Measurements from ENCODE around the gene ZNF574. TPM values are rescaled to one million over a fixed set of nuclear protein-coding genes. Genes with fewer than 3 reads are reported as not detected.
"Not testable (repeated sequence)": the region's sequence is repeated elsewhere in the genome, so short reads cannot be mapped to it uniquely, and the experiment has no call there.

ZNF574 gene, protein sequence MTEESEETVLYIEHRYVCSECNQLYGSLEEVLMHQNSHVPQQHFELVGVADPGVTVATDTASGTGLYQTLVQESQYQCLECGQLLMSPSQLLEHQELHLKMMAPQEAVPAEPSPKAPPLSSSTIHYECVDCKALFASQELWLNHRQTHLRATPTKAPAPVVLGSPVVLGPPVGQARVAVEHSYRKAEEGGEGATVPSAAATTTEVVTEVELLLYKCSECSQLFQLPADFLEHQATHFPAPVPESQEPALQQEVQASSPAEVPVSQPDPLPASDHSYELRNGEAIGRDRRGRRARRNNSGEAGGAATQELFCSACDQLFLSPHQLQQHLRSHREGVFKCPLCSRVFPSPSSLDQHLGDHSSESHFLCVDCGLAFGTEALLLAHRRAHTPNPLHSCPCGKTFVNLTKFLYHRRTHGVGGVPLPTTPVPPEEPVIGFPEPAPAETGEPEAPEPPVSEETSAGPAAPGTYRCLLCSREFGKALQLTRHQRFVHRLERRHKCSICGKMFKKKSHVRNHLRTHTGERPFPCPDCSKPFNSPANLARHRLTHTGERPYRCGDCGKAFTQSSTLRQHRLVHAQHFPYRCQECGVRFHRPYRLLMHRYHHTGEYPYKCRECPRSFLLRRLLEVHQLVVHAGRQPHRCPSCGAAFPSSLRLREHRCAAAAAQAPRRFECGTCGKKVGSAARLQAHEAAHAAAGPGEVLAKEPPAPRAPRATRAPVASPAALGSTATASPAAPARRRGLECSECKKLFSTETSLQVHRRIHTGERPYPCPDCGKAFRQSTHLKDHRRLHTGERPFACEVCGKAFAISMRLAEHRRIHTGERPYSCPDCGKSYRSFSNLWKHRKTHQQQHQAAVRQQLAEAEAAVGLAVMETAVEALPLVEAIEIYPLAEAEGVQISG
- total RNA-seq (2014; rRNA removed; shearing (Covaris generic)): 24.4 and 26.8 TPM in 2 replicates

DNA sequence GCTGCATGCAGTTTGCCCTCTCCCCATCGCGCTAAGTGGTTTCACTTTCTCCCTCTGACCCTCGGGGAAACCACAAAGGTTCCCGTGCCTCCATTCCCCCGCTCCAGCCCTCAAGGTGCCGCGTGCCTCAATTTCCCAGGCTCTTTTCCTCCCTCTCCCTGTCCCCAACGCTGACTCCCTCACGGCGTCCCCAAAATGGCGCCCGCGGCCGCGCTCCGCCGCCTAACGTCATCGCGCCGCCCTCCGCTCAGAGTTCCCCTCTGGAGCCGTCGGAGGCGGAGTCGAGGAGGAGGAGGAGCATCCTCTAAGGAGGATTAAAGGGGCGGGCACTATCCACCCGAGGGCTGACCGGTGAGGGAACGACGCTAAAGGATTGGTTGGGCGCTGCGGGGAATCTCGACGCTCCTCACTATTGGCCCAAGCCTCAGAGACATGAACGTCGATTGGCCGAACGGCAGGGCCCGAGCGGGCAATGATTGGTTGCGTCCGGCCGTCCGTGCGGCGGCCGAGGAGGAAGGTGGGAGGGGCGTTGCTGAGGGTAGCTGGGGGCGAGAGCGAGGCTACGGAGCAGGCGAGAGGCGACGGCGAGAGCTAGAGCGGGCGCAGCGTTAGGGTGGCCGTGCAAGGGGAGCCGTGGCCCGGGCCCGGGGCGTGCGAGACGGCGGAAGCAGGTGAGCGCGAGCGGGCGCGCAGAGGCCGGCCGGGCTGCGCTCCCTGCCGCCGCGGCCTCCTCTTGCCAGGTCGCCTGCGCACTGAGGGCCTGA is at the start of gene ZNF574:
Gene ZNF574, plus strand, starts transcription at position 551 of the 764 bp plus-strand sequence. CDS start 2,441 bp downstream, outside the sequence.
- peak; percentile 100 for DNase-seq (ENCODE audit: low spot score)

DNA sequence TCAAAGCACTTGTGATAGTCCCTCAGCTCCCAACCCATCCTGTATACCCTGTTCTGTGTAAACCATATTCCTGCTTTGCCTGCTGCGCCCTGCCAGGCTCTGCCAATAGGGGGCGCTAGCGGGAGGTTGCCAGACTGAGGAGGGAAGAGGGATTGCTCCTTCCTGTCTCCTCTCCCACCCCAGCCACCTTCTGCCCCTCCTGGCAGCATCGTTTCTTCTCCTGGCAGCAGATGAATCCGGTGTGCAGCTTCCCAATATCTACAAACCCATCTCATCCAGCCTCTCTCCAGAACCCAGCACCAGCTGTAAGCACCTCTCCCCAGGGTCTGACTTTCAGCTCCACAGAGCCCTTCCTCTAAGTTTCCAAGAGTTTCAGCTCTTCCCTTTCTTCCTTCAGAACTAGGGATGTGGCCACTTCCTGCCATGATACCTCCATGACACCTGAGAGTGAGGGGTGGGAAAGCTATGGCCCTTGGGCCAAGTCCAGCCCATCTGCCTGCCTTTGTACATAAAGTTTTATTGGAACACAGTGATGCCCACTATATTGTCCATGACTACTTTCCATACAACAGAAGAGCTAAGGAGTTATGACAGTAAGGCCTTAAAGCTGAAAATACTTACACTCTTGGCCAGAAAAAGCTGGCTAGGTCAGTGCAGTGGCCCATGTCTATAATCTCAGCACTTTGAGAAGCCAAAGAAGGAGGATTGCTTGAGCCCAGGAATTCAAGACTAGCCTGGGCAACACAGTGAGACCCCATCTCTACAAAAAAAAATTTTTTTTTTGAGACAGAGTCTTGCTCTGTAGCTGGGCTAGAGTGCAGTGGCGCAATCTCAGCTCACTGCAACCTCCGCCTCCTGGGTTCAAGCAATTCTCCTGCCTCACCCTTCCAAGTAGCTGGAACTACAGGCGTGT is 47.4 kb upstream of the ZNF574 start:
- no peak for DNase-seq (ENCODE audit: low spot score)

DNA sequence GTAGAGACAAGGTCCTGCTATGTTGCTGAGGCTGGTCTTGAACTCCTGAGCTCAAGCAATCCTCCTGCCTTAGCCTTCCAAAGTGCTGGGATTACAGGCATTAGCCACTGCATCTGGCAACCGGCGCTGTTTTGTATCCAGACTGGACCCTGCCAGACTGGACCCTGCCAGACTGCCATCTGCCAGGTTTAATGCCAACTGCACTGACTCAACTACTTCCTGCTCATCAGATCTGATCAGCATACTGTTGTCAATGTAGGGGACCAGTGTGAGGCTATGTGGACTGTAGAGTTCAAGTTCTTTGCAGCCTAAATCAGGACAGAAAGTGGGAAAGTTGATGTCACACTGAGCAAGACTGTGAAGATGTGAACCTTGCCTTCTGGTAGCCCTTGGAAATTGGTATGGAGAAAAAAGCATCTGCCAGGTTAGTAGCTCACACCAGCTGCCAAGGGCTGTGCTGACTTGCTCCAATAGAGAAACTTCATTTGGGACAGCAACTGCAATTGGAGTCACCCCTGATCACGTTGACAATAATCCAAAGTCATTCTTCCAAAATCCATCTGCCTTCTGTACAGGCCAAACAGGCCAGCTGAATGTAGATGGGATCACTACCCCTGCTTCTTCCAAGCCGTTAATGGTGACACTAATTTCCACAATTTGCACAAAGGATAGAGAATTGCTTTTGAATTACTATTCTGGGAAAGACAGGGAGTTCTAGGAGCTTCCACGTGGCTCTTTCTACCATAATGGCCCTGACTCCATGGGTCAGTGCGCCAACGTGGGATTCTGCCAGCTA is 45.1 kb upstream of the ZNF574 start:
- no peak for DNase-seq (ENCODE audit: low spot score)

DNA sequence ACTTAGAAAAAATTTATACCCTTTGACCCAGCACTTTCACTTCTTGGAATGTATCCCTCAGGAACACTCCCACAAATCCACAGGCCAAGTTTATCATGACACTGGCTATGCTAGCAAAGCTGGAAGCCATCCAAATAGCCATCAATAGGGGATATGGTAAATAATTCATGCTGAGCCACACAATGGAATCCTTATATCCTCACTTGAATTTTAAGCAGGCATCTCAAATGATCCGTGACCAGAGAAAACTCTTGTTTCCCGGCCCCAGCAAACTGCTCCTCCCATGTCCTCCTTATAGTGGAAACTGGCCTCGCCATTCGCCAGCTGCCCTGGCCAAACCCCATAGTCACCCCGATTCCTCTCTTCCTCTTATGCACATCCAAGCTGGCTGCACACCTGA is 43.5 kb upstream of the ZNF574 start:
- DNase-seq (ENCODE audit: low spot score): no peak

DNA sequence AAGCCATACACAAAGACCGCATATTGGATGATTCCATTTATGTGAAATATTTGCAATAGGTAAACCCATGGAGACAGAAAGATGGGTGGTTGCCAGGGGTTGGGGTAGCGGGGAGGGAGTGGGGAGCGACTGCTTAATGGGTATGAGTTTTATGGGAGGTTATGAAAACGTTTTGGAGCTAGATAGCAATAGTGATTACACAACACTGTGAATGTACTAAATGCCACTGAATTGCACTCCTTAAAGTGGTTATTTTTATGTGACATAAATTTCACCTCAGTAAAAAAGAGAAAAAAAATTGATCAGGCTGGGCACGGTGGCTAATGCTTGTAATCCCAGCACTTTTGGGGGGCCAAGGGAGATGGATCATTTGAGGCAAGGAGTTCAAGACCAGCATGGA is 42.6 kb upstream of the ZNF574 start:
- DNase-seq (ENCODE audit: low spot score): no peak

DNA sequence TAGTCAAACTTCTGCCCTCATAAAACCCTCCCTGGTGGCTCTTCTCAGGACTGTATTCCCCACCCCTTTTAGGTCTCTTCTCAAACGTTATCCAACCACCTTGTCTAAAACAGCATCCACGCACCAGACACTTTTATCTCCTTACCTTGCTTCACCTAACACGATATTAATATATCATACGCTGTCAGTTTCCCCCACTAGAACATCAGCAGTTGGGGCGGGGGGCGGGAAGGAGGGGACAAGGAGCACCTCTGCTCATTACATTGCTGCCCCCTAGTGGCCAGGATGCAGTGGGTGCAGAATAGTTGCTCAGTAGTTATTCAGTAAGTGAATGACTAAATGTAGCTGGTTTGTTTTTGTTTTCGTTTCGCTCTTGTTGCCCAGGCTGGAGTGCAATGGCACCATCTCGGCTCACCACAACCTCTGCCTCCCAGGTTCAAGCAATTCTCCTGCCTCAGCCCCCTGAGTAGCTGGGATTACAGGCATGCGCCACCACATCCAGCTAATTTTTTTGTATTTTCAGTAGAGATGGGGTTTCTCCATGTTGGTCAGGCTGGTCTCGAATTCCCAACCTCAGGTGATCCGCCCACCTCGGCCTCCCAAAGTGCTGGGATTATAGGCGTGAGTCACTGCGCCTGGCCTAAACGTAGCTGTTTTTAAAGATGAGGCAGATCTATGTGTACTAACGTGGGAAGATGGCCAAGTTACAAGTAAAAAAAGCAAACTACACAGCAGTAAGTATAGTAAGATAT is 41.1 kb upstream of the ZNF574 start:
- peak; percentile 88 for DNase-seq (ENCODE audit: low spot score)

DNA sequence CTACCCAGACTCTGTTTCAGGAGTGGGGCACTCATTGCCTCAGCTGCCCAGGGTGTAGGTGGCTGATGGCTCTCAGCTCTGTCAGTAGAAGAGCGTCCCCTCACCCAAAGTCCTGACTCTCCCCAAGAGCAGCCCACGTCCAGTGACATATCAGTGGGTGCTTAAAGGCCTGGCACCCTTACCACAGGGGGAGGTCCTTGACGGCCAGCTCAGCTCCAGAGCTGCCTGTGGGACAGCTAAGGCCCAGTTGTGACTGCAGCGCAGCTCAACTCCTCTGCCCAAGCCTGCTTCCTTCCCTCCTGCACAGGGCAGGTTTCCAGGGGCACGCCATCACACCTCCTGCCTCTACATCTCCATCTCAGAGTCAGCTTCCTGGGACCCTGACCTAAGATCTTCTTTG is 38.3 kb upstream of the ZNF574 start:
- DNase-seq (ENCODE audit: low spot score): no peak

DNA sequence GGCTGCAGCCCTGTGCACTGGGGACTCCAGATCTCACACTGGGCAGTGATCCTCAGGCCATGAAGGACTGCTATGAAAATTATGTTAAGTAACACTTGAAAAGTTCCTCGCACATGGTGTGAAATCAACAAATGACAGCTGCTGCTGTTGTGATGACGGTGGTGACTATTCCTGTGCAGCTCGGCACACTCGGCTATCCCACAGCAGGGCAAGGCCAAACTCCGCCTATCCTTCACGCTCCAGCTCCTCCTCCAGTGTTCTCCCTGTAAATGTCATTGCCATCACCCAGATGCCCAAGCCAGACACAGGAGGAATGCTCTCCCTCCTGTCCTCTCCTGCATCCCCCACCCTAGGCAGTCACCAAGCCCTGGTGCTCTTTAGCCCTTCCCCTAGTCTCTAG is 37.3 kb upstream of the ZNF574 start:
- DNase-seq (ENCODE audit: low spot score): no peak

DNA sequence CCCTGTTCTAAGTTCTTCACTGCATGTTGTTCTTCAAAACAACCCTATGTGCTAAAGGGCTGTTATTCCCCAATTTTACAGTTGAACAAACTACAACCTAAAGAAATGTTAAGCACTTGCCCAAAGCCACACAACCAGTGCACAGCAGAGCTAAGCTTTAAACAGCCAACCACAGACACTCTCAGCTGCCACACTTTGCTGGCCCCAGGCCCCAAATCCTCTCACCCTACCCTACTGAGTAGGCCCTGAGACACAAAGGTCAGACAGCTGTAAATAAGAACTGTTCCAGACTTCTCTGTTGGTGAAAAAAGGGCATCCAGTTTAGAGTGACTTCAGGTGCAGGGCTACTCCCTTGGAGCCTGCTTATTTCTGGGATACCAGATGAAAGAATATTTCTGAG is 35.9 kb upstream of the ZNF574 start:
- no peak for DNase-seq (ENCODE audit: low spot score)

DNA sequence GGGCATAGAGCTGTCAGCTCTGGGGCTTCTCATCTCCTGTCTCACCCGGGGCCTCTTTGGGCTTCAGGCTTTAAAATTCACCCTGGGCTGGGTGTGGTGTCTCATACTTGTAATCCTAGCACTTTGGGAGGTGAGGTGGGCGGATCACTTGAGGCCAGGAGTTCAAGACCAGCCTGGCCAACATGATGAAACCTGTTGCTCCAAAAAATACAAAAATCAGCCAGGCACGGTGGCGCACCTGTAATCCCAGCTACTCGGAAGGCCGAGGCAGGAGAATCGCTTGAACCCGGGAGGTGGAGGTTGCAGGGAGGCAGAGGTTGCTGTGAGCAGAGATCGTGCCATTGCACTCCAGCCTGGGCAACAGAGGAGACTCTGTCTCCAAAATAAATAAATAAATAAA is 35.5 kb upstream of the ZNF574 start:
- not testable (repeated sequence) for DNase-seq (ENCODE audit: low spot score)

DNA sequence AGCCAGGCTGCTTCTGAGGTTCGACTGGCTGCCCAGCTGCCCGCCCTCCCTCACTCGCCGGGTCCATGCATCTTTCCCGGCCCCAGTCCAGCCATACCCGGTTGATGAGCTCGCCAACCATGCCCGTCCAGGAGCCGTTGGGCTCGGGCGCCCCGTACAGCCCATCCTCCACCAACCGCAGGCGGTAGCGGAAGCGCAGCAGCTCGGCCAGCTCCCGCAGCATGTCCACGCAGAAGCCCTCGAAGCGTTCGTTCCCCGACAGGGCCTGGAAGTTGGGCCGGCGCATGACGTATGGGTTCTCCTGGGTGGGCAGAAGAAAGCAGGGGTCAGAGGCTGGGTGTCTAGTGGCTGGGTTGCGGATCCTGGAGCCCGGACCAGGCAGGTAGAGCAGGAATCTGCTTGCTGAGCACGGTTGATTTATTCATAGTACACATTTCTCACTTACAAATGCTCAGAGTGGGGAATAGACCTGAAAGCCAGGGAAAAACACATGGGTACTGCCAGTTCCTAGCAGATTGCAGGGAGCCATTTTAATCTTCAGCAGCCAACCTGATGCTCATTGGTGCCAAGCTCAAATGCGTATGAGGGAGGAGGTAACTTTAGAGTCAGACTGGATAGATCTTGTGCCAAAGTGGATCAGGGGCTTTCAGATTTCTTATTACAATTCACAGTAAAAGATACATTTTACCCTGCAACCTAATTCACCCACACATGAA is 33.4 kb upstream of the ZNF574 start:
- no peak for DNase-seq (ENCODE audit: low spot score)

DNA sequence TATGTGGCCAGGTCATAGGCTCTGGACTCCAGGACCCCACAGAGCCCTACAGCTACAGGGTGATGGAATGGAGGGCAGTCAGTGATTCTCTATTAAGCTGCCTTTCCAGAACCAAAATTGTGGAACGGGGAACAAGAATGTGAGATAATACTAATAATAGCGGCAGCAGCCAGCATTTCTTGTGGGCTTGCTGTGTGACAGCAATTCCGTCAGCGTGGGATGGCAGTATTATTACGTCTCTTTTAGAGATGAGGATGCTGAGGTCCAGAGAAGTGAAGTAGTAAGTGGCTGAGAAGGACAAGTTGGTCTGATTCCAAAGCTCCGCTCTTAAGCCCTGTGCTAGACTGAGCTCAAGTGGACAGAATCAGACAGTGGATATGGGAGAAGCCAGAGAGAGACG is 30.4 kb upstream of the ZNF574 start:
- no peak for DNase-seq (ENCODE audit: low spot score)

DNA sequence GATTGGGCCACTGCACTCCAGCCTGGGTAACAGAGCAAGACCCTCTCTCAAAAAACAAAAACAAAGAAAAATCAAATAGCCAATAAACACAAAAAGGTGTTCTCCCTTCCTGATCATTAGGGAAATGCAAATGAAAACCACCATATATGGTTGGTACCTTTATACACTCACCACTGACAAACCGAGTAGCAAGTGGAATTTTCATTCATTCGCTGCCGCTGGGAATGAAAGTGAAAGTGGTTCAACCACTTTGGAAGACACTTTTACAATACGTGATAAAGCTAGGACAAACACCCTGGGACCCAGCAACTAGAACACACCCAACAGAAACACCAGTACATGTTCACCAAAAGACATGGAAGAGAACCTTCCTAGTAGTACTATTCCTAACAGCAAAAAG is 27.0 kb upstream of the ZNF574 start:
- DNase-seq (ENCODE audit: low spot score): peak; percentile 61

DNA sequence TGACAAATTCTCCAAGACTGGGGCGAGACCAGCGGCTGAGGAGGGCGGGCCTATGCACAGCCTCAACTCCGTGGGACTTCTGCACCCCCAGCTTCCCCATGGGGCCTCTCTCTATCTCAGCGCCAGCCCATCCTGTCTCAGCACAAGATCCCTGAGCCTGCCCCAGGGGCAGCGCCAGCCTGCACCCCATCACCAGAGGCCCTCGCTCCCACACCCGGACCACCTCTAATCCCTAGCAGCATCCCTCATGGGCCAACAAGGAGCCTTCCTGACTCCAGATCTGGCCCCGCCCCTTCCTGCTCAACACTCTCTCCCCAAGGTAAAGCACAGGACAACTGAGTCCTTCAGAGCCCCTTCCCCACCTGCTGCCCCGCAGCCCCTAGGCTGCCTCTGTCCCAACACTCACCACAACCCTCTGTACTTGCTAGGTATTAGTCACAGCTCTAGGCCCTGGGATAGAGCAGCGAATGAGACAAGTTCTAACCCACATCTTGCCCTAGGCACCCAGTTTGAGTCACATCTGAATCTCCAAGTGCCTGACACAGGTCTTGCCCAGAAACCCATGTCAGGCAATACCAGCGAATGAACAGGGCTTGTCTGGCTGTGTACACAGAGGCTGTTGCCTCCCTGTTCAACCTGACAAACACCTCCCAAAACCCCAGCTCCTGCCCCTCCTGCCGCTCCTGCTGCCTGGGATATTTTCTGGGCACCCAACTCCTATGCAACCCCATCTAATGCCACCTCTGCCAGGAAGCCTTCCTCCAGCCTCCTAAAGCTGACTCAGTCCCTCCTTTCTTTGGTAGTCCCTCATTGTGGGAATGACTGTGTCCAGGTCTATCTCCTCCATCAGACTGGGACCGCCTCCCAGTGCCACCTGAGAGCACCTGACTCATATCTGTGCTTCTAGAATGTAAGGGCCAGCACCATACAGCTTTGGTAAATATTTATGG is 24.5 kb upstream of the ZNF574 start:
- DNase-seq (ENCODE audit: low spot score): peak; percentile 22

DNA sequence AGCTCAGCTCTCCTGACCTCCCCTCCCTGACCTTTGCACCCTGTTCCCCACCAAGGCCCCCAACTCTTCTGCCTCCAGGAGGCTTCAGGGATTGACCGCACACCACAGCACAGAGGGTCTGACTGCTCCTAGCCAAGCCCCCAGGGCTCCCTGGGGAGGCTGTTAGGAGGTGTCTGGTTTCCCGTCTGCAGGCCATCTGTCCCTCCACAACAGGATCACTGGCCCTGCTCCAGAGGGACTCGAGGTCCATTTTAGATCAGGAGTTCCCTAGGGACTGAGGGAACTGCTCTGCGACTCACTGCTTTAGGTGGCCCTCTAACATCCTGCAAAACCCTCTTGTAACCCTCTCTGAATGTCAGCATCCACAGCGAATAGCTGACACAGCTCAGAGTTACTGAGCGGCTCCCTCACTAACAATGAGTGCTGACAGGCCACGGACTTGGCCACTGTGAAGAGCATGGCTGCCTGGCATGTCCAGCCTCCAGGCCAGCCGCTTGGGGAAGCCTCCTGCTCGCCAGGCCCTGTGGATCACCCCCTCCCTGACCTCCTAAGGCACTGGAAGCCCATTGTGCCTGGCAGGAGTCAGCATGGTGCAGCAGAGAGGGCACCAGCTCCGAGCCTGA is 23.6 kb upstream of the ZNF574 start:
- no peak for DNase-seq (ENCODE audit: low spot score)

DNA sequence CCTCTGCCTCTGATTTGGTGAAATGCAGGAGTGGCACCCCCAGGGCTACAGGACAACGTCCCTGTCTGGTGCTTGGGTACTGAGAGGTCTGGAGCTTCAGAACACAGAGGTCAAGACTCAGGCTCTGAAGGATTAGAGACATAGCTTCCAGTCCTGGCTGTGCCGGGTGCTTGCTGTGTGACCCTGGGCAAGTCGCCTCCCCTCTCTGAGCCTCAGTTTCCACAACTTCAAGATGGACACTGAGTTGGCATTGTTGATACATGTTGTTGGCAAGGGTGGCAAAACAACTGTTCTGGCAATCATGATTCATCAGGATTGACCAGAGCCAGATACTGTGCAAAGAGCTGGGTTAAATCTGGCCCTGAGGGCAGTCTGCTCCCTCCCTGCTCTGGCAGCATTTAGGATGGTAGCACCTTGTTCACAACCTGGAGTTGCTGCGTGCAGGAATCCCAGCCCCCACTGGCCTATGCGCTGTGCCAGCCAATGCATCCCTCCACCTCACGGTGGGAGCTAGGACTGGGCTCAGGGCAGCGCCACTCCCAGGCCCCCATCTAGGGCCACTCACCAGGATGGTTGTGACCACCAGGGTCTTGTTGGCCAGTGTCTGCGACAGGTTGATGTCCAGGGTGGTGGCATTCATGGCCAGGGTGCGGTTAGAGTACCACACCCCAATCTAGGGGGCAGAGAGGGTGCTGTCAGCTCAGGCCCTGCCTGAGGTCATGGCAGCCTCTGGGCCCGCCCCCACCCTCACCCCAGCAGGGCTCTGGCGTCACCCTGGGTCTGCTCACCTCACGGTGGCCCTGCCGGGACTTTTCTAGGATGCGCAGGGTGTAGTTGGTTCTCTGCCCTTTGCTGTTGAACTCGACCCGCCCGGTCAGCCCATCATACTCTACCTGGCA is 22.7 kb upstream of the ZNF574 start:
- no peak for DNase-seq (ENCODE audit: low spot score)

All from A172 (cell line).